ENCODE measurements around the gene UNC5C. TPM values are rescaled to one million over a fixed set of nuclear protein-coding genes. Genes with fewer than 3 reads are reported as not detected.
A peak's percentile ranks its signal among the peaks of the same experiment; 100 is the strongest.

Gene UNC5C
- polyA plus RNA-seq, 1 of the 3 experiments (the other 2 are of a cell fraction), result 3.3 TPM

GRCh38 chr4:95585016-95585695, 36.4 kb upstream of the UNC5C start:
- no peak for TF ChIP-seq RXRA (IDR thresholded peaks at IDR 0.05; ENCODE audit: borderline replicate concordance, low read depth)
- peak; percentile 60 for TF ChIP-seq JUND (IDR thresholded peaks at IDR 0.05)
- TF ChIP-seq MEF2A (IDR thresholded peaks at IDR 0.05; ENCODE audit: borderline replicate concordance, low read depth), result no peak
- TF ChIP-seq SMC3 (IDR thresholded peaks at IDR 0.05; ENCODE audit: low read depth, low read length), result no peak
- TF ChIP-seq NRF1 (IDR thresholded peaks at IDR 0.05; ENCODE audit: low read depth, low read length), result no peak
- TF ChIP-seq CTCF (IDR thresholded peaks at IDR 0.05), result no peak
- TF ChIP-seq TCF12 (IDR thresholded peaks at IDR 0.05), result peak; percentile 44; the same call in 1 of the 2 replicates
- peak; percentile 85 for TF ChIP-seq FOSL2 (IDR thresholded peaks at IDR 0.05; ENCODE audit: borderline replicate concordance, low read depth)
- no peak for TF ChIP-seq MAX (IDR thresholded peaks at IDR 0.05; ENCODE audit: low read depth)
- TF ChIP-seq EP300 (IDR thresholded peaks at IDR 0.05; ENCODE audit: borderline replicate concordance in 1 of 2, low read depth in 1 of 2, low read length in 1 of 2), result no peak
- no peak for TF ChIP-seq MXI1 (IDR thresholded peaks at IDR 0.05; ENCODE audit: low read depth, low read length)
- no peaks in the 10 kb centered on the region for H3K9me3 ChIP-seq
- H3K9me2 ChIP-seq, result no peaks in the 10 kb centered on the region
- H3K79me2 ChIP-seq (ENCODE audit: insufficient read depth), result no peaks in the 10 kb centered on the region
- no peaks in the 10 kb centered on the region for H3F3A ChIP-seq (replicated peaks; ENCODE audit: insufficient read depth)
- DNase-seq, result no peak
- no peak overlapping the region for H3K9ac ChIP-seq
- H3K4me2 ChIP-seq, result no peak overlapping the region
- H3K36me3 ChIP-seq (replicated peaks in 1 of 2; ENCODE audit: control insufficient read depth in 1 of 2, insufficient read depth in 2 of 2, low read length in 1 of 2), result no peaks in the 10 kb centered on the region
- H2AFZ ChIP-seq (ENCODE audit: low read depth), result no peak overlapping the region
- no peaks in the 10 kb centered on the region for H4K20me1 ChIP-seq (ENCODE audit: insufficient read depth)
- ChIA-PET POLR2A (no interaction called here), CTCF (no interaction called here)
- no peaks in the 10 kb centered on the region for H3K27me3 ChIP-seq (ENCODE audit: insufficient read depth)
- no peaks in the 10 kb centered on the region; a peak in 1 of 4 replicates for H3K4me1 ChIP-seq (ENCODE audit: control insufficient read depth in 1 of 2, insufficient read depth in 2 of 2, low read depth in 1 of 2, low read length in 1 of 2)
- no peak overlapping the region for H3K27ac ChIP-seq (ENCODE audit: low read depth in 2 of 2, low read length in 1 of 2)
- H3K4me3 ChIP-seq (ENCODE audit: low read depth in 2 of 2, low read length in 1 of 2), result no peak overlapping the region
- 73% methylated on average over 5 of the region's 5 CpGs for WGBS (ENCODE audit: low lambda C conversion rate)

- no peak overlapping the region for H2AFZ ChIP-seq (ENCODE audit: low read depth)
- H3K9ac ChIP-seq, result no peak overlapping the region
- no peaks in the 10 kb centered on the region for H3K79me2 ChIP-seq (ENCODE audit: insufficient read depth)
- H3K27ac ChIP-seq (ENCODE audit: low read depth in 2 of 2, low read length in 1 of 2), result no peak overlapping the region
- H4K20me1 ChIP-seq (ENCODE audit: insufficient read depth), result no peaks in the 10 kb centered on the region
- H3K36me3 ChIP-seq (replicated peaks in 1 of 2; ENCODE audit: control insufficient read depth in 1 of 2, insufficient read depth in 2 of 2, low read length in 1 of 2), result no peaks in the 10 kb centered on the region
- no peak overlapping the region for H3K4me2 ChIP-seq
- ChIA-PET POLR2A (no interaction called here), CTCF (no interaction called here)
- H3K9me3 ChIP-seq, result no peaks in the 10 kb centered on the region
- no peak for DNase-seq
- 20% methylated on average over 1 of the region's 8 CpGs for WGBS (ENCODE audit: low lambda C conversion rate)
- H3K27me3 ChIP-seq (ENCODE audit: insufficient read depth), result no peaks in the 10 kb centered on the region
- H3K4me1 ChIP-seq (ENCODE audit: control insufficient read depth in 1 of 2, insufficient read depth in 2 of 2, low read depth in 1 of 2, low read length in 1 of 2), result no peaks in the 10 kb centered on the region
- H3F3A ChIP-seq (replicated peaks; ENCODE audit: insufficient read depth), result no peaks in the 10 kb centered on the region
- H3K9me2 ChIP-seq, result no peaks in the 10 kb centered on the region
- no peak overlapping the region for H3K4me3 ChIP-seq (ENCODE audit: low read depth in 2 of 2, low read length in 1 of 2)
- TF ChIP-seq TCF12 (IDR thresholded peaks at IDR 0.05), result no peak
- no peak for TF ChIP-seq FOXJ3 (CRISPR knock-in tag; IDR thresholded peaks at IDR 0.05)
- no peak for TF ChIP-seq GATA2 (CRISPR knock-in tag; IDR thresholded peaks at IDR 0.05)
- TF ChIP-seq JUND (IDR thresholded peaks at IDR 0.05), result no peak
- no peak for TF ChIP-seq SMC3 (IDR thresholded peaks at IDR 0.05; ENCODE audit: low read depth, low read length)
- no peak for TF ChIP-seq ZBTB33 (IDR thresholded peaks at IDR 0.05; ENCODE audit: borderline replicate concordance, low read depth)
- TF ChIP-seq MAX (IDR thresholded peaks at IDR 0.05; ENCODE audit: low read depth), result no peak
- TF ChIP-seq SIN3A (IDR thresholded peaks at IDR 0.05; ENCODE audit: borderline replicate concordance, low read depth, low read length), result no peak
- no peak for TF ChIP-seq RAD21 (IDR thresholded peaks at IDR 0.05; ENCODE audit: low read length)
- no peak for TF ChIP-seq MEF2A (IDR thresholded peaks at IDR 0.05; ENCODE audit: borderline replicate concordance, low read depth)
- TF ChIP-seq TEAD4 (IDR thresholded peaks at IDR 0.05; ENCODE audit: borderline replicate concordance, insufficient read depth), result no peak
- TF ChIP-seq REST (IDR thresholded peaks at IDR 0.05; ENCODE audit: low read depth, low read length), result no peak
- TF ChIP-seq FOXM1 (IDR thresholded peaks at IDR 0.05; ENCODE audit: low read depth), result no peak
- no peak for TF ChIP-seq RCOR1 (IDR thresholded peaks at IDR 0.05; ENCODE audit: low read length)
Observed at GRCh38 chr4:95580226-95580625, 31.5 kb upstream of the UNC5C start.
